Parathyroid adenoma (tissue), 2 donors: Measurements from ENCODE around the gene SCN4B.

Experiments used
- H2AFZ ChIP-seq: fragments of 300-600 bp; sonication (generic); one replicate; pipeline ENCODE4 v1.7.0; 2017; ENCODE audit warnings: antibody characterized with exemption, mild to moderate bottlenecking
- H3K27ac ChIP-seq: fragments of 300-600 bp; sonication (generic); one replicate; pipeline ENCODE4 v1.7.0; 2017
- H3K27me3 ChIP-seq: fragments of 300-600 bp; sonication (generic); one replicate; pipeline ENCODE4 v1.7.0; 2017; ENCODE audit warnings: low read length; ENCODE audit not compliant: control insufficient read depth, insufficient read depth
- H3K36me3 ChIP-seq: fragments of 300-600 bp; sonication (generic); one replicate; pipeline ENCODE4 v1.7.0; 2017; ENCODE audit warnings: low read length; ENCODE audit not compliant: control insufficient read depth, insufficient read depth
- H3K4me1 ChIP-seq: fragments of 300-600 bp; sonication (generic); one replicate; pipeline ENCODE4 v1.7.0; 2017; ENCODE audit warnings: control low read depth
- H3K4me2 ChIP-seq: fragments of 300-600 bp; sonication (generic); one replicate; pipeline ENCODE4 v1.7.0; 2017; ENCODE audit warnings: low read length
- H3K4me3 ChIP-seq: fragments of 300-600 bp; sonication (generic); one replicate; pipeline ENCODE4 v1.7.0; 2017; ENCODE audit warnings: low read depth, low read length
- H3K79me2 ChIP-seq: fragments of 300-600 bp; sonication (generic); one replicate; pipeline ENCODE4 v1.7.0; 2017; ENCODE audit warnings: control low read depth
- H3K9ac ChIP-seq: fragments of 300-600 bp; sonication (generic); one replicate; pipeline ENCODE4 v1.7.0; 2017; ENCODE audit warnings: mild to moderate bottlenecking
- H3K9me3 ChIP-seq: fragments of 300-600 bp; sonication (generic); one replicate; pipeline ENCODE4 v1.7.0; 2017; ENCODE audit warnings: low read length; ENCODE audit not compliant: control insufficient read depth
- CTCF ChIP-seq: fragments of 300-600 bp; sonication (generic); IDR thresholded peaks from one replicate; pipeline ENCODE4 v1.7.0; 2017; ENCODE audit warnings: antibody characterized with exemption, mild to moderate bottlenecking
- donor health status: primary hyperparathyroidism.

The SCN4B gene

DNA sequence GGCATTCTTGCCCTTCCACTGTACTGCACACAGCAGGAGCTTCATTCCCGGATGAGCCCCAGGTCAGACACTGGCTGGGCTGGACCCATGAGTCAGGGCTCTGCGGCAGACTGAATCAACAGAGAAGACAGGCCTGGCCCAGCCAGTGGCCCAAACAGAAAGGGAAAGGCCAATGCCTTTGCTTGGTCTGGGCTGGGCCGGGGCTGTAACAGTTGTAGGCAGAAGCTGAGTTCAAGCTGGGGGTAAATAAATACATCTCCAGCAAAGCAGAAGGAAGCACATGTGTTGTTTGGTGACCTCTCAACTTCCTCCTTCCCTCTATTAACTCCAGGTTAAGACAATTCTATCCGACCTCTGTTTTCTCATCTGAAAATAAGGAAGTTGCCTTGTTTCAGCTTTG, 64.1 kb downstream of the SCN4B start:
- no peak overlapping the region for H3K27ac ChIP-seq
- H3K9me3 ChIP-seq: no peaks in the 10 kb centered on the region
- TF ChIP-seq CTCF: no peak
- H3K4me2 ChIP-seq: no peak overlapping the region
- no peaks in the 10 kb centered on the region for H3K27me3 ChIP-seq
- no peaks in the 10 kb centered on the region for H3K4me1 ChIP-seq
- H2AFZ ChIP-seq: no peak overlapping the region
- no peaks in the 10 kb centered on the region for H3K36me3 ChIP-seq
- no peak overlapping the region for H3K9ac ChIP-seq
- H3K79me2 ChIP-seq: no peaks in the 10 kb centered on the region
- no peak overlapping the region for H3K4me3 ChIP-seq

DNA sequence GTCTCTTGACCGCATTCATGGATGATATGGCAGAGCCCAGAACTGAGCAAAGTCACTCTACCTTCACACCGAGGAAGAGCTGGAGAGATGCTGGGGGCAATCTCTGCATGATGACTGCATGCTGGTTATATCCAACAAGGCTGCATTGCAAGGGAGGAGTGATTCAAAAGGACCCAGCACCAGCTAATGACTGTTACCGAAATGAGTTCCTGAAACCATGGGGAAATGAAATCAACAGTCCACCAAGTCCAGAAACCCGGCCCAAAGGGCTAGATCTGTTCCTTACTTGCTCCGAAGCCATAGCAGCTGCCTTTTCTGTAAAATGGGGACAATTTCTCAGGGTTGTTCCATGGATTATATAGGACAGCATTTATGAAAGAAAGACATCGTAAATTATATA, 64.7 kb downstream of the SCN4B start:
- H3K27ac ChIP-seq: no peak overlapping the region
- no peak overlapping the region for H3K4me3 ChIP-seq
- H2AFZ ChIP-seq: no peak overlapping the region
- no peaks in the 10 kb centered on the region for H3K79me2 ChIP-seq
- no peak overlapping the region for H3K9ac ChIP-seq
- no peaks in the 10 kb centered on the region for H3K9me3 ChIP-seq
- H3K27me3 ChIP-seq: no peaks in the 10 kb centered on the region
- H3K36me3 ChIP-seq: no peaks in the 10 kb centered on the region
- no peak overlapping the region for H3K4me2 ChIP-seq
- no peak for TF ChIP-seq CTCF
- no peaks in the 10 kb centered on the region for H3K4me1 ChIP-seq

DNA sequence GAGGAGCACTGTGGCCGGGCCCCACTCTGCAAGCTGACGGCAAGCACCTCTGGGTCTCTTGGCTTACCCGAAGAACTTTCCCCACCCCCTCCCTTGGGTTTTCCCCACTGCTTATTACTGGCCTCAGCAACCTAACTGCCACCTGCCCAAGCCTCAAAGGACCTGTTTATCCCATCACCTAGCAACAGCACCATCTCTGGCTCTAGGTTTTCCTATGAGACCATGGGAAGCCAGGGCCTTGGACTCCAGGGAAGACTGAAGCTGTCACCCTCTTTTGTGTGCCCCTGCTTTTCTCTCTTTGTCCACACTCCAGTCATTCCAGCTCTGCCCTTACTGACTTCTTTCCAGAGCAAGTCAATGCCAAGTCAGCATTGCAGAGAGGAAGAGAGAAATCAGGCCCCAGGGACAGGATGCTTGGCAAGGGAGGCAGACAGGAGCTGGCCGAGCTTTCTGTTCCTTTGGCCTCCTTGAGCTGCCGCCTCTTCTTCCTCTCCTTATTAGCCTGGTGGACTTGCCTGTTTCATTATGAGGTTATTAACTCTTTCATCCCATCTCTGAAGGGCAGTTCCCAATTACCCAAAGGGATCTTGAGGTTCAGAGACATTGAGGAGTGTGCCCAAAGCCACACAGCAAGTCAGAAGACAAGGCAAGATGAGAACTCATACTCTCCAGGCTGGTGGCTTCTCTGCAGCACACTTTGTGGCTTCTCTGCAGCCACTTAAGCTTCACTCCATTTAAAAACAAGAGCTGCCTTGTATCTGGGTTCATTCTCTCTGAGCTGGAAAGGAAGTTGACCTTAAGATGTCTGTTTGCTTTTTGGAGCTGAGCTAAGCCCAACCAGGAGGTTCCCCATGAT, 65.5 kb downstream of the SCN4B start, which contains the start of gene SMIM35:
Gene SMIM35 (minus strand): TSS at position 51 of the 856 bp plus-strand sequence. CDS start 206 bp downstream, outside the sequence.
- Histone ChIP-seq H3K4me3 (no peak within 1 kb of the TSS), H3K9me3 (no peaks in the 10 kb centered on the region), H3K27ac (no peak within 1 kb of the TSS), H3K9ac (no peak within 1 kb of the TSS), H3K36me3 (no peaks in the 10 kb centered on the region), H3K4me1 (no peaks in the 10 kb centered on the region), H2AFZ (no peak within 1 kb of the TSS), H3K4me2 (no peak within 1 kb of the TSS), H3K27me3 (no peaks in the 10 kb centered on the region), H3K79me2 (no peaks in the 10 kb centered on the region)
- TF ChIP-seq CTCF: no peak

GRCh38 chr11:118084656-118085055, 68.0 kb downstream of the SCN4B start:
- H3K4me1 ChIP-seq: no peaks in the 10 kb centered on the region

More at GRCh38 chr11:118084656-118085055, 68.0 kb downstream of the SCN4B start:
- TF ChIP-seq CTCF: no peak
- Histone ChIP-seq H3K36me3 (no peaks in the 10 kb centered on the region), H3K4me2 (no peak overlapping the region), H3K9ac (no peak overlapping the region), H3K9me3 (no peaks in the 10 kb centered on the region), H3K27ac (no peak overlapping the region), H3K27me3 (no peaks in the 10 kb centered on the region), H3K79me2 (no peaks in the 10 kb centered on the region), H2AFZ (no peak overlapping the region), H3K4me3 (no peak overlapping the region)
